Brain microvascular endothelial cell (primary cell): ENCODE data around the gene VGLL4.

ENCODE experiments used
- DNase-seq: peaks from one replicate; pipeline ENCODE4 v3.0.0-alpha.2; 2020
- H3K27ac ChIP-seq: fragments of 250-450 bp; sonication (Bioruptor Pico); 2 replicates; pipeline ENCODE4 v1.5.1; 2020; ENCODE audit warnings: mild to moderate bottlenecking, moderate library complexity
- H3K27me3 ChIP-seq: fragments of 250-450 bp; sonication (Bioruptor Pico); replicated peaks from 2 replicates; pipeline ENCODE4 v1.5.1; 2020; ENCODE audit warnings: mild to moderate bottlenecking
- H3K36me3 ChIP-seq: fragments of 250-450 bp; sonication (Bioruptor Pico); replicated peaks from 2 replicates; pipeline ENCODE4 v1.5.1; 2020; ENCODE audit warnings: mild to moderate bottlenecking
- H3K4me3 ChIP-seq: 2 replicates; pipeline ENCODE4 v1.5.1; 2011; ENCODE audit warnings: low read depth, mild to moderate bottlenecking, control low read depth, low read length, moderate library complexity
- CTCF ChIP-seq: IDR thresholded peaks from 2 replicates; pipeline ENCODE4 v1.5.1; 2011; ENCODE audit warnings: low read depth, mild to moderate bottlenecking, moderate library complexity, low read length, control low read depth, inconsistent platforms; ENCODE audit errors: missing control alignments
- in situ Hi-C: cut with HindIII; loops from 2 replicates; pipeline ENCODE4 v1.10.0; 2017; ENCODE audit warnings: low sequenced_read_pairs, low pct_ligation_motif_present

The VGLL4 gene

GRCh38 chr3:11662392-11662990 is 18.8 kb upstream of the VGLL4 start:
- Histone ChIP-seq H3K27ac (no peak overlapping the region), H3K36me3 (no peaks in the 10 kb centered on the region), H3K27me3 (no peaks in the 10 kb centered on the region), H3K4me3 (no peak overlapping the region)
- DNase-seq, result no peak
- TF ChIP-seq CTCF, result peak; percentile 69
- in situ Hi-C loops, result no loop called here

- no peak for TF ChIP-seq CTCF
Measured at GRCh38 chr3:11661827-11662226, 18.1 kb upstream of the VGLL4 start.

GRCh38 chr3:11661052-11661656 is 17.4 kb upstream of the VGLL4 start:
- no peak for TF ChIP-seq CTCF
- H3K27me3 ChIP-seq, result no peaks in the 10 kb centered on the region
- H3K4me3 ChIP-seq, result no peak overlapping the region
- H3K27ac ChIP-seq, result peak overlapping the region; percentile 32
- in situ Hi-C loops, result no loop called here
- H3K36me3 ChIP-seq, result no peaks in the 10 kb centered on the region
- no peak for DNase-seq

More at GRCh38 chr3:11661827-11662226, 18.1 kb upstream of the VGLL4 start:
- H3K4me3 ChIP-seq, result no peak overlapping the region
- peak; percentile 79 for DNase-seq
- H3K27me3 ChIP-seq, result no peaks in the 10 kb centered on the region
- H3K36me3 ChIP-seq, result no peaks in the 10 kb centered on the region
- peak overlapping the region; percentile 32 for H3K27ac ChIP-seq
- in situ Hi-C loops, result no loop called here

- H3K36me3 ChIP-seq, result no peaks in the 10 kb centered on the region
- DNase-seq, result no peak
- H3K4me3 ChIP-seq, result no peak overlapping the region
- no peak for TF ChIP-seq CTCF
- no peak overlapping the region for H3K27ac ChIP-seq
- in situ Hi-C loops, result no loop called here
- H3K27me3 ChIP-seq, result no peaks in the 10 kb centered on the region
Measured at GRCh38 chr3:11660242-11660641, 16.5 kb upstream of the VGLL4 start.

- in situ Hi-C loops, result no loop called here
- no peak for DNase-seq
- TF ChIP-seq CTCF, result no peak
- Histone ChIP-seq H3K4me3 (no peak overlapping the region), H3K27ac (no peak overlapping the region), H3K36me3 (no peaks in the 10 kb centered on the region), H3K27me3 (no peaks in the 10 kb centered on the region)
Measured at GRCh38 chr3:11658180-11658579, 14.5 kb upstream of the VGLL4 start.
